ENCODE results near the gene LRRK2. TPM values are rescaled to one million over a fixed set of nuclear protein-coding genes. Genes with fewer than 3 reads are reported as not detected.

Gene LRRK2
- total RNA-seq, 1 donor from 2014 or later, result 14.3 TPM

DNA sequence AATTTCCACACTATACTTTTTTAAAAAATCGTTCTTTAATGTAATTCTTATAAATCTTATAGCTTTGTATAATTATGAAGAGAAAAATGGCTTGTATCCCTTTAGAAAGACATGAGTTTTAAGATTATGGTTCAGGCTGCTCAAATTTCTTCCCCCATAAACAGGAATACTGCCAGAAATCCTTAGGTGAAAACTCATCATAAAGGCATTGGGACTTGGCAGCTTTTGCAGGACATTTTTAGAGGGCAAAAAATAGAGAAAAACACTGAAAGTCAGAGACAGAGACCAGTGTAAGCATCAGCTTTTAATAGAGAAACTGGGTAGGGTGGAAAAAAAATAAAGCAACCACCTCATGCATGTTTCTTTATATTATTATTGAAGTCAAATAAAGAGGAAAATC lies 29.1 kb downstream of the LRRK2 start:
- no peak overlapping the region for H3K4me3 ChIP-seq
- intact Hi-C loops (cut with DNase I), result no loop called here
- no peak for DNase-seq (ENCODE audit: low spot score in 2 of 2)
- no peak overlapping the region for H3K27ac ChIP-seq
- TF ChIP-seq, protein P1, sequence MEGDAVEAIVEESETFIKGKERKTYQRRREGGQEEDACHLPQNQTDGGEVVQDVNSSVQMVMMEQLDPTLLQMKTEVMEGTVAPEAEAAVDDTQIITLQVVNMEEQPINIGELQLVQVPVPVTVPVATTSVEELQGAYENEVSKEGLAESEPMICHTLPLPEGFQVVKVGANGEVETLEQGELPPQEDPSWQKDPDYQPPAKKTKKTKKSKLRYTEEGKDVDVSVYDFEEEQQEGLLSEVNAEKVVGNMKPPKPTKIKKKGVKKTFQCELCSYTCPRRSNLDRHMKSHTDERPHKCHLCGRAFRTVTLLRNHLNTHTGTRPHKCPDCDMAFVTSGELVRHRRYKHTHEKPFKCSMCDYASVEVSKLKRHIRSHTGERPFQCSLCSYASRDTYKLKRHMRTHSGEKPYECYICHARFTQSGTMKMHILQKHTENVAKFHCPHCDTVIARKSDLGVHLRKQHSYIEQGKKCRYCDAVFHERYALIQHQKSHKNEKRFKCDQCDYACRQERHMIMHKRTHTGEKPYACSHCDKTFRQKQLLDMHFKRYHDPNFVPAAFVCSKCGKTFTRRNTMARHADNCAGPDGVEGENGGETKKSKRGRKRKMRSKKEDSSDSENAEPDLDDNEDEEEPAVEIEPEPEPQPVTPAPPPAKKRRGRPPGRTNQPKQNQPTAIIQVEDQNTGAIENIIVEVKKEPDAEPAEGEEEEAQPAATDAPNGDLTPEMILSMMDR (IDR thresholded peaks at IDR 0.05), result no peak
- no peaks in the 10 kb centered on the region for H3K9me3 ChIP-seq
- H3K27me3 ChIP-seq, result no peaks in the 10 kb centered on the region
- H3K4me1 ChIP-seq, result no peaks in the 10 kb centered on the region
- peaks cover 9 to 34% of the 10 kb centered on the region in 2 donors for H3K36me3 ChIP-seq

DNA sequence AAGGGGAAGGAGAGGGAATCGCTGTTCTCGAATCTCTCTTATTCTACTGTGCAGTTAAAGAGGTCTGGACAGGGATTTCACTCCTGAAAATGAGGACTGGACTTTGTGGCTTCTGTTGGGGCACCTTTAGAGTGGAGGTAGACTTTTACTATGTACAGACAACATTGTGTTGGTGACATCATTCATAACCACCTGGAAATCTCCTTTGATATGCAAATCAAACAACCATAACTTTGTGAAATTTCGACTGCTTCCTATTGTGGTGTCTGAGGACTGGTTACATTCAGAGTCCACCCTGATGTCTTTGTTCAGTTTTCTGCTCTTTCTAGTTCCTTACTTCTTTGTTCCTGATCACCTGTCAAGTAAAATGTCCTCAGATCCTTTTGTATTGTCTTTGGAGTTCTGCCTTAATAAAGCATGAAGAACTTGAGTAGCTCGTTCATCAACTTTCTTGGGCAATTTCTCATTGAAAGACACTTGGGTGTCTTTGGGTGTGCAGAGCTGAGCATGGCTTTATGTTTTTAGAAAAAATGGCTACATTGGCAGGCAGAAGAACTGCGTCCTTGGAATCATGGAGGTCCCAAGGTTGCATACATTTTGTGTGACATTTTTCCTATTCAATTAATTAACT lies 29.8 kb downstream of the LRRK2 start:
- TF ChIP-seq, protein P1 (IDR thresholded peaks at IDR 0.05), result no peak
- H3K27ac ChIP-seq, result no peak overlapping the region
- H3K4me3 ChIP-seq, result no peak overlapping the region
- no peak for DNase-seq (ENCODE audit: low spot score in 2 of 2)
- peaks cover 13 to 38% of the 10 kb centered on the region in 2 donors for H3K36me3 ChIP-seq
- no peaks in the 10 kb centered on the region for H3K9me3 ChIP-seq
- H3K4me1 ChIP-seq, result no peaks in the 10 kb centered on the region
- intact Hi-C loops (cut with DNase I), result no loop called here
- H3K27me3 ChIP-seq, result no peaks in the 10 kb centered on the region

DNA sequence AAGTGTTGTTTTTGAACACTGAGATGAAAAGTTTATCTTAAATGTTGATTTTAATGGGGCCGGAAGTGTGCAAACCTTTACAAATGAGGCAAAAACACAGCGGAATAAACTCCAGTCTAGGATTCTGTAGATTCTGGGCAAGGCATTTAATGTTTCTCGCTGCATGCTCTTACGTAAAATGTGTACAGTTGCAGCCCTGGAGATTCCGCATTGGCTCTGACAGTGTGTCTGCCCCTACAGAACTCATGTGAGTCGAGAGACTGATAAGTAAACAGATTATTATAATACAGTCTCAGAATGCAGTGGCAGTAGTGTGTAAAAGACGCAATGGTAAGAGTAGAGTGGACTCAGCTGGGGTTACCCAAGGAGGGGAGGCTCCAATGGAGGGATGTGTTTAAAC lies 33.6 kb downstream of the LRRK2 start:
- TF ChIP-seq, protein P1 (IDR thresholded peaks at IDR 0.05), result no peak
- no peak for DNase-seq (ENCODE audit: low spot score in 2 of 2)
- Histone ChIP-seq H3K27me3 (no peaks in the 10 kb centered on the region), H3K4me1 (no peaks in the 10 kb centered on the region), H3K4me3 (no peak overlapping the region), H3K27ac (no peak overlapping the region), H3K9me3 (no peaks in the 10 kb centered on the region), H3K36me3 (peaks cover 8 to 15% of the 10 kb centered on the region in 2 donors)
- intact Hi-C loops (cut with DNase I), result no loop called here

DNA sequence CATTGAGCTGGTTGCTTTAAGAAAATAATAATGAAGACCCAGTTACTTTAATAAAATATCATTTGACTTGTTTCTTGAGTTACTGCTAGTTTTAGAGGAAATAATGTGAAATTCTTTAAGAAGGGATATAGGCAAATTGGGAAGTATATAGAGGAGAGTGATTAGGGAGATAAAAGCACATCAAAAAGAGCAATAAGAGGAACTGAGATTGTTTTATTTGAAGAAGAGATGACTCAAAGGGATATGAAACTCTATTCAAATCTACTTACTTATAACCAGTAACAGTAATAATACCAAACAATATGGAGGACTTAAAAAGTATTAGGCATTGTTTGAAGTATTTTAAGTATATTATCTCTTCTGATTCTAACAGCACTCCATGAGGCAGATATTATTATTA lies 37.1 kb downstream of the LRRK2 start:
- no peak overlapping the region for H3K27ac ChIP-seq
- no peak overlapping the region for H3K4me3 ChIP-seq
- no peaks in the 10 kb centered on the region for H3K4me1 ChIP-seq
- no peak for DNase-seq (ENCODE audit: low spot score in 2 of 2)
- H3K36me3 ChIP-seq, result peaks cover 17 to 19% of the 10 kb centered on the region in 2 donors
- intact Hi-C loops (cut with DNase I), result no loop called here
- TF ChIP-seq, protein P1 (IDR thresholded peaks at IDR 0.05), result no peak
- no peaks in the 10 kb centered on the region for H3K9me3 ChIP-seq
- H3K27me3 ChIP-seq, result no peaks in the 10 kb centered on the region

DNA sequence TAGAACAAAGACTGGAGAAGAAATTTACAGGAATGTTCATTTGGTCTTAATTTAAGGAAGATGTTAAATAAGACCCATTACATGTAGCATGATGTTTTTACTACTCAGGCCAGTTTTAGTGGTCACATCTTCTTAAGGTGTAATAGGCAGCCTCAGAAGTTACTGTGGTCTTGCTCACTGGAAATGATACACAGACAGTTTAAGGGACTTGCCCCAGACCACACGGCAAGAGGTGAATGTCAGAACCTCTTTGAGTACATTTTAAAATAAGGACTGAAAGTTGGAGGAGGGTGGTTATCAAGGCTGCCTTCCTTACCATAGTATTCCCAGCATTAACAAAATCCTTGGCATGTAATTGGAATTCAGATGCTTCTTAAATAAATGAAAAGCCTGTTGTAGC lies 37.9 kb downstream of the LRRK2 start:
- H3K27ac ChIP-seq, result no peak overlapping the region
- H3K9me3 ChIP-seq, result no peaks in the 10 kb centered on the region
- TF ChIP-seq, protein P1 (IDR thresholded peaks at IDR 0.05), result no peak
- intact Hi-C loops (cut with DNase I), result no loop called here
- peaks cover 17 to 19% of the 10 kb centered on the region in 2 donors for H3K36me3 ChIP-seq
- no peaks in the 10 kb centered on the region for H3K27me3 ChIP-seq
- no peaks in the 10 kb centered on the region for H3K4me1 ChIP-seq
- no peak for DNase-seq (ENCODE audit: low spot score in 2 of 2)
- no peak overlapping the region for H3K4me3 ChIP-seq
